DND-41 (cell line): ENCODE results near the gene OLAH.

Experiments used
- CTCF ChIP-seq: IDR thresholded peaks from 2 replicates; pipeline ENCODE4 v1.5.1; 2012; ENCODE audit warnings: borderline replicate concordance, low read length, moderate library complexity, mild to moderate bottlenecking; ENCODE audit not compliant: poor library complexity, severe bottlenecking; ENCODE audit errors: extremely low read depth
- EZH2 ChIP-seq: IDR thresholded peaks from 3 replicates; pipeline ENCODE4 v1.6.1; 2012; ENCODE audit warnings: borderline replicate concordance, low read depth, mild to moderate bottlenecking, moderate library complexity, low read length, inconsistent platforms; ENCODE audit not compliant: severe bottlenecking

GRCh38 chr10:15027741-15028140 is 16.0 kb upstream of the OLAH start:
- TF ChIP-seq CTCF (no peak), EZH2 (no peak)
